ENCODE results near the gene LYRM2. TPM values are rescaled to one million over a fixed set of nuclear protein-coding genes. Genes with fewer than 3 reads are reported as not detected.

The LYRM2 gene
- total RNA-seq, 2 donors from 2014 or later, result 8.0 to 13.8 TPM

- intact Hi-C loops (cut with DNase I), result no loop called here
- H3K27ac ChIP-seq, result no peak overlapping the region
Observed at GRCh38 chr6:89536231-89536630, 102.3 kb downstream of the LYRM2 start.

DNA sequence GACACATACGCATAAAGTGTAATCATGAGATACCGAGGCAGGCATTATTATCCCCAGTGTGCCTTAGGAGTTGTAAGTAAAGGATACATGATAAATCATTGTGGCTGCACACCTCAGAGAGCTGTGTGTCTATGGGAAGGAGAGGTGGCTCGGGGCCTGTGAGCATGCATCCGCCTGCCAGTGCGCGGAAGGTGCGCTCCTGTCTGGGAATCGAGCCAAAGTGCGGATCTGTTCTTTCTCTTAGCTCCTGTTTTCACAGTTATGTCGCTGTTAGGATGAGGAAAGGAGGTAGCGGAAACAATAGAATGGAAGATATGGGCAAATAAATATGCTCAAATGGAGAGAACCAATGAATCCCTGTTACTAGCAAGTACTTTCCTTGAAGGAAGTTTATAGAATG lies 107.6 kb downstream of the LYRM2 start:
- no peak for TF ChIP-seq POLR2A (IDR thresholded peaks at IDR 0.05)
- TF ChIP-seq CTCF (IDR thresholded peaks at IDR 0.05), result no peak
- Histone ChIP-seq H3K4me1 (no peaks in the 10 kb centered on the region), H3K27ac (no peak overlapping the region), H3K9me3 (no peaks in the 10 kb centered on the region), H3K36me3 (replicated peaks in 1 of 2; ENCODE audit: insufficient read depth in 1 of 2, low read depth in 2 of 2) (no peaks in the 10 kb centered on the region), H3K27me3 (no peaks in the 10 kb centered on the region), H3K4me3 (no peak overlapping the region)
- DNase-seq, result no peak
- 92 to 95% methylated on average over 11 of the region's 11 CpGs for WGBS, 2 donors
- intact Hi-C loops (cut with DNase I), result no loop called here
- no peak for ATAC-seq

More at GRCh38 chr6:89536231-89536630, 102.3 kb downstream of the LYRM2 start:
- ATAC-seq (no peak), DNase-seq (no peak)
- Histone ChIP-seq H3K9me3 (no peaks in the 10 kb centered on the region), H3K4me3 (no peak overlapping the region), H3K36me3 (replicated peaks in 1 of 2; ENCODE audit: insufficient read depth in 1 of 2, low read depth in 2 of 2) (no peaks in the 10 kb centered on the region), H3K27me3 (no peaks in the 10 kb centered on the region), H3K4me1 (no peaks in the 10 kb centered on the region)
- 91 to 94% methylated on average over 5 of the region's 5 CpGs for WGBS, 2 donors
- TF ChIP-seq POLR2A (IDR thresholded peaks at IDR 0.05) (no peak), CTCF (IDR thresholded peaks at IDR 0.05) (no peak)

DNA sequence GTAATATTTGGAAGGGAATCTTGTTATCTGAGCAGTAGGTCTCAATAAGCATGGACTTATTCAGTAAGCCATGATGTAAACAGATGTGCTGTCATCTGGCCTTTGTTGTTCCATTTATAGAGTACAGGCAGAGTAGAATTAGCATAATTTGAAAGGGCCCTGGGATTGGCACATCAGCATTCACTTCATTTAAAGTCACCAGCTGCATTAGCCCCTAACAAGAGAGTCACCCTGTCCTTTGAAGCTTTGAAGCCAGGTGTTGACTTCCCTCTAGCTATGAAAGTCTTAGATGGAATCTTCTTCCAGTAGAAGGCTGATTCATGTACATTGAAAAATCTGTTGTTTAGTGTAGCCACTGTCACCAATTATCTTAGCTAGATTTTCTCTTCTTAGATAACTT lies 109.7 kb downstream of the LYRM2 start:
- TF ChIP-seq POLR2A (IDR thresholded peaks at IDR 0.05), result no peak
- TF ChIP-seq CTCF (IDR thresholded peaks at IDR 0.05), result no peak
- H3K4me1 ChIP-seq, result no peaks in the 10 kb centered on the region

GRCh38 chr6:89527634-89528033 lies 110.9 kb downstream of the LYRM2 start:
- ATAC-seq (no peak), DNase-seq (no peak)
- H3K27me3 ChIP-seq, result no peaks in the 10 kb centered on the region
- 92 to 93% methylated on average over 2 of the region's 2 CpGs for WGBS, 2 donors
- H3K4me3 ChIP-seq, result no peak overlapping the region
- H3K27ac ChIP-seq, result no peak overlapping the region
- no peaks in the 10 kb centered on the region for H3K36me3 ChIP-seq (replicated peaks in 1 of 2; ENCODE audit: insufficient read depth in 1 of 2, low read depth in 2 of 2)
- H3K9me3 ChIP-seq, result no peaks in the 10 kb centered on the region
- intact Hi-C loops (cut with DNase I), result no loop called here
- TF ChIP-seq POLR2A (IDR thresholded peaks at IDR 0.05) (no peak), CTCF (IDR thresholded peaks at IDR 0.05) (no peak)
- no peaks in the 10 kb centered on the region for H3K4me1 ChIP-seq

More for the DNA sequence above, 109.7 kb downstream of the LYRM2 start:
- DNase-seq, result no peak
- Histone ChIP-seq H3K4me3 (no peak overlapping the region), H3K9me3 (no peaks in the 10 kb centered on the region), H3K36me3 (replicated peaks in 1 of 2; ENCODE audit: insufficient read depth in 1 of 2, low read depth in 2 of 2) (no peaks in the 10 kb centered on the region), H3K27ac (no peak overlapping the region), H3K27me3 (no peaks in the 10 kb centered on the region)
- intact Hi-C loops (cut with DNase I), result no loop called here
- ATAC-seq, result no peak

DNA sequence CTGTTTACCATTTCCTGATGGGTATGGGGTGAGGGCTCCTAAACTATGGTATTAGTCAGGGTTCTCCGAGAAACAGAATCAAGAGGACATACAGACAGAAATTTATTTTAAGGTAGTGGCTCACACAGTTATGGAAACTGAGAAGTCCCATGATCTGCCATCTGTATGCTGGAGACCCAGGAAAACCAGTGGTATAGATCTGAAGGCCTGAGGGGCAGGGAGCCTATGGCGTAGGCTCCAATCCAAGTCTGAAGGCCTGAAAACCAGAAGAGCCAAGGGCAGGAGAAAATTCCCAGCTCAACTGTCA lies 112.0 kb downstream of the LYRM2 start:
- WGBS, 2 donors, result 98 to 100% methylated on average over 1 to 2 of the region's 2 CpGs
- DNase-seq, result no peak
- no peaks in the 10 kb centered on the region for H3K27me3 ChIP-seq
- H3K36me3 ChIP-seq (replicated peaks in 1 of 2; ENCODE audit: insufficient read depth in 1 of 2, low read depth in 2 of 2), result no peaks in the 10 kb centered on the region
- no peaks in the 10 kb centered on the region for H3K9me3 ChIP-seq
- H3K27ac ChIP-seq, result no peak overlapping the region
- no peak for ATAC-seq
- TF ChIP-seq CTCF (IDR thresholded peaks at IDR 0.05) (no peak), POLR2A (IDR thresholded peaks at IDR 0.05) (no peak)
- intact Hi-C loops (cut with DNase I), result no loop called here
- no peaks in the 10 kb centered on the region for H3K4me1 ChIP-seq
- H3K4me3 ChIP-seq, result no peak overlapping the region

All from body of pancreas (tissue), 4 donors.